ENCODE data around the gene GNG7.

The GNG7 gene

DNA sequence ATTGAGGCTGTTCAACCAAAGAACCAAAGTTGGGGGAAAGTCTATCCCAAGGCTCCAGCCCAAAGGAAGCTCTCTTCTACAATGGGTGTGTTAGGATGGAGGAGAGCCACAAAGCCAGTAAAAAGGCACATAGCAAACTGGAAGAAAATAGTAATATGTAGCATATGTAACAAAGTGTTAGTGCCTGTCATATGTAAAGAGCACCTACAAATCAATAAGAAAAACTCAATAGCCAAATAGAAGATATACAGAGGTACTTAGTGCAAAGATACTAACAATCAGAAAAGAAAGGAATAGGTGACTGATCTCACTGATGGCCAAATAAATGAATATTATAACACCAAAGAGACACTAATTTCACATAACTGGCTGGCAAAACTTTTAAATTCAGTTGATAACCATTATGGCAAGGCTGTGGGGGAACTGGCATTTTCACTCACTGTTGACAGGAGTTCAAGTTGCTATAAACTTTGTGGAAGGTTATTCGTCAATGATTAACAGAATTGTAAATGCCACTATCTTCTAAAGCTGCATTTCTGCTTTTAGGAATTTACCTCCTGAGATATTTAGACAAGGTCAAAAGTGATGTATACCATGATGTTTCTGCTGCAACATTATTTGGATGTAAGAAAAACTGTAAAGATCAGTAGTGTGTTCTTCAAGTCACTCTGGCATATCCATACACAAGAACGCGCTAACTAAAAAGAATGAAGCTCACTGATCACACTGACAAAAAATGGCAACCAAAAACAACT lies 110.8 kb downstream of the GNG7 start:
- Histone ChIP-seq H3F3A (ENCODE audit: low read depth) (no peaks in the 10 kb centered on the region), H4K20me1 (ENCODE audit: insufficient read depth, low read length, poor library complexity, severe bottlenecking) (no peaks in the 10 kb centered on the region), H3K9me3 (ENCODE audit: insufficient read depth, low read depth, low read length) (no peaks in the 10 kb centered on the region), H3K9me2 (replicated peaks; ENCODE audit: low read depth, low read length) (no peaks in the 10 kb centered on the region), H3K27me3 (ENCODE audit: insufficient read depth, low read length, poor library complexity, severe bottlenecking) (no peaks in the 10 kb centered on the region), H3K79me2 (ENCODE audit: insufficient read depth, low read length) (no peaks in the 10 kb centered on the region), H3K4me3 (ENCODE audit: low read length, poor library complexity, severe bottlenecking) (no peak overlapping the region), H2AFZ (ENCODE audit: low read length) (no peak overlapping the region), H3K4me1 (ENCODE audit: insufficient read depth, low read length, poor library complexity, severe bottlenecking) (no peaks in the 10 kb centered on the region), H3K36me3 (ENCODE audit: insufficient read depth, low read length) (no peaks in the 10 kb centered on the region), H3K4me2 (ENCODE audit: low read depth, low read length, poor library complexity, severe bottlenecking) (no peak overlapping the region), H3K9ac (ENCODE audit: low read depth, low read length, poor library complexity, severe bottlenecking) (no peak overlapping the region)
- TF ChIP-seq, protein P1, sequence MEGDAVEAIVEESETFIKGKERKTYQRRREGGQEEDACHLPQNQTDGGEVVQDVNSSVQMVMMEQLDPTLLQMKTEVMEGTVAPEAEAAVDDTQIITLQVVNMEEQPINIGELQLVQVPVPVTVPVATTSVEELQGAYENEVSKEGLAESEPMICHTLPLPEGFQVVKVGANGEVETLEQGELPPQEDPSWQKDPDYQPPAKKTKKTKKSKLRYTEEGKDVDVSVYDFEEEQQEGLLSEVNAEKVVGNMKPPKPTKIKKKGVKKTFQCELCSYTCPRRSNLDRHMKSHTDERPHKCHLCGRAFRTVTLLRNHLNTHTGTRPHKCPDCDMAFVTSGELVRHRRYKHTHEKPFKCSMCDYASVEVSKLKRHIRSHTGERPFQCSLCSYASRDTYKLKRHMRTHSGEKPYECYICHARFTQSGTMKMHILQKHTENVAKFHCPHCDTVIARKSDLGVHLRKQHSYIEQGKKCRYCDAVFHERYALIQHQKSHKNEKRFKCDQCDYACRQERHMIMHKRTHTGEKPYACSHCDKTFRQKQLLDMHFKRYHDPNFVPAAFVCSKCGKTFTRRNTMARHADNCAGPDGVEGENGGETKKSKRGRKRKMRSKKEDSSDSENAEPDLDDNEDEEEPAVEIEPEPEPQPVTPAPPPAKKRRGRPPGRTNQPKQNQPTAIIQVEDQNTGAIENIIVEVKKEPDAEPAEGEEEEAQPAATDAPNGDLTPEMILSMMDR (conservative IDR thresholded peaks at IDR 0.05; ENCODE audit: low read length): no peak
- no peak for TF ChIP-seq EZH2phosphoT487 (IDR thresholded peaks at IDR 0.05; ENCODE audit: borderline replicate concordance)

DNA sequence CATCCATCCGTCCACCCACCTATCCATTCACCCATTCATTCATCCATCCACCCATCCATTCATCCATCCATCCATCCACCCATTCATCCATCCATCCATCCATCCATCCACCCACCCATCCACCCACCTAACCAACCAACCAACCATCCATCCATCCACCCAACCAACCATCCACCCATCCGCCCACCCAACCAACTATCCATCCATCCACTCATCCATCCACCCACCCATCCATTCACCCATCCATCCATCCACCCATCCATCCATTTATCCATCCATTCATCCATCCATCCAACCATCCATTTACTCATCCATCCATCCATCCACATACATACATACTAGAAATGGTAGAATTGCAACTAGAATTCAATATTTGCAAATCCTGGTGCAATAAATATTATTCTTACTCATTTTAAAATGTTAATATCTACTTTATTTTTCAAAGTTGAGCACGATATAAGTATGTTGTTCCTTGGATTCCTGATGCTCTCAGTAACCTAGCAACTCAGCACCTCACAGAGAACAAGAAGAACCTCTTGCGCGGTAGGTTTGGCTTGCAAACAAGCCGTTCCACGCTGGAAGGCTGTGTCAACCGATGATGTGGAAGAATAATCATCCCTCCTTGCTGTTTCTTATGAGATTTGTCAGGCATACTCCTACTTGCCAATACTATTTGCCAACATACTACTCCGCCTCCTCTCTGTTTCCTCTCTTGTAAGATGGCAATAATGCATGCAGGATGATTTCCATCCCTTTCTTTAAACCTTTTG lies 111.7 kb downstream of the GNG7 start:
- no peaks in the 10 kb centered on the region for H3K27me3 ChIP-seq (ENCODE audit: insufficient read depth, low read length, poor library complexity, severe bottlenecking)
- H3K79me2 ChIP-seq (ENCODE audit: insufficient read depth, low read length): no peaks in the 10 kb centered on the region
- no peaks in the 10 kb centered on the region for H3K4me1 ChIP-seq (ENCODE audit: insufficient read depth, low read length, poor library complexity, severe bottlenecking)
- no peaks in the 10 kb centered on the region for H3F3A ChIP-seq (ENCODE audit: low read depth)
- no peak overlapping the region for H3K9ac ChIP-seq (ENCODE audit: low read depth, low read length, poor library complexity, severe bottlenecking)
- no peaks in the 10 kb centered on the region for H4K20me1 ChIP-seq (ENCODE audit: insufficient read depth, low read length, poor library complexity, severe bottlenecking)
- TF ChIP-seq, protein P1 (conservative IDR thresholded peaks at IDR 0.05; ENCODE audit: low read length): no peak
- no peak for TF ChIP-seq EZH2phosphoT487 (IDR thresholded peaks at IDR 0.05; ENCODE audit: borderline replicate concordance)
- H3K4me3 ChIP-seq (ENCODE audit: low read length, poor library complexity, severe bottlenecking): no peak overlapping the region
- no peak overlapping the region for H2AFZ ChIP-seq (ENCODE audit: low read length)
- H3K9me2 ChIP-seq (replicated peaks; ENCODE audit: low read depth, low read length): no peaks in the 10 kb centered on the region
- no peaks in the 10 kb centered on the region for H3K9me3 ChIP-seq (ENCODE audit: insufficient read depth, low read depth, low read length)
- H3K4me2 ChIP-seq (ENCODE audit: low read depth, low read length, poor library complexity, severe bottlenecking): no peak overlapping the region
- H3K36me3 ChIP-seq (ENCODE audit: insufficient read depth, low read length): no peaks in the 10 kb centered on the region

DNA sequence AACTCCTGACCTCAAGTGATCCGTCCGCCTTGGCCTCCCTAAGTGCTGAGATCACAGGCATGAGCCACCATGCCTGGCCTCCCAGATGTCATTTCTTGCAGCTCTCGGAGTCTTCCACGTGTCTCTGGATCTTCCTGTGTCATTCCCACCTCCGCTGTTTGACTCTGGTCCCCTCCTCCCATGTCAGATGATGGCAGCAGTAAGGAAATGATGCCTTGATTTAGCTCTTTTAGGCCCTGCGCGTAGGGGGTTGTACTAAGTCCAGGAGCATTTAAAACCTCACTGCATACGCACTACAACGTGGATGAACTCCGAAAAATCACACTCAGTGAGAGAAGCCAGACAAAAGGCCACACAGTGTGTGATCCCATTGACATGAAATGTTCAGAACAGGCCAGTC lies 113.1 kb downstream of the GNG7 start:
- no peak overlapping the region for H2AFZ ChIP-seq (ENCODE audit: low read length)
- H3K36me3 ChIP-seq (ENCODE audit: insufficient read depth, low read length): no peaks in the 10 kb centered on the region
- H4K20me1 ChIP-seq (ENCODE audit: insufficient read depth, low read length, poor library complexity, severe bottlenecking): no peaks in the 10 kb centered on the region
- no peaks in the 10 kb centered on the region for H3K27me3 ChIP-seq (ENCODE audit: insufficient read depth, low read length, poor library complexity, severe bottlenecking)
- H3K9me3 ChIP-seq (ENCODE audit: insufficient read depth, low read depth, low read length): no peaks in the 10 kb centered on the region
- no peaks in the 10 kb centered on the region for H3F3A ChIP-seq (ENCODE audit: low read depth)
- H3K9ac ChIP-seq (ENCODE audit: low read depth, low read length, poor library complexity, severe bottlenecking): no peak overlapping the region
- H3K79me2 ChIP-seq (ENCODE audit: insufficient read depth, low read length): no peaks in the 10 kb centered on the region
- H3K4me3 ChIP-seq (ENCODE audit: low read length, poor library complexity, severe bottlenecking): no peak overlapping the region
- no peaks in the 10 kb centered on the region for H3K4me1 ChIP-seq (ENCODE audit: insufficient read depth, low read length, poor library complexity, severe bottlenecking)
- no peak overlapping the region for H3K4me2 ChIP-seq (ENCODE audit: low read depth, low read length, poor library complexity, severe bottlenecking)
- H3K9me2 ChIP-seq (replicated peaks; ENCODE audit: low read depth, low read length): no peaks in the 10 kb centered on the region
- TF ChIP-seq, protein P1 (conservative IDR thresholded peaks at IDR 0.05; ENCODE audit: low read length): no peak
- TF ChIP-seq EZH2phosphoT487 (IDR thresholded peaks at IDR 0.05; ENCODE audit: borderline replicate concordance): no peak
